Measurements from ENCODE around the gene OSGEP. TPM values are rescaled to one million over a fixed set of nuclear protein-coding genes. Genes with fewer than 3 reads are reported as not detected.

Gene OSGEP
- total RNA-seq, 2 experiments from 2014 or later, result 49.2 to 52.9 TPM

DNA sequence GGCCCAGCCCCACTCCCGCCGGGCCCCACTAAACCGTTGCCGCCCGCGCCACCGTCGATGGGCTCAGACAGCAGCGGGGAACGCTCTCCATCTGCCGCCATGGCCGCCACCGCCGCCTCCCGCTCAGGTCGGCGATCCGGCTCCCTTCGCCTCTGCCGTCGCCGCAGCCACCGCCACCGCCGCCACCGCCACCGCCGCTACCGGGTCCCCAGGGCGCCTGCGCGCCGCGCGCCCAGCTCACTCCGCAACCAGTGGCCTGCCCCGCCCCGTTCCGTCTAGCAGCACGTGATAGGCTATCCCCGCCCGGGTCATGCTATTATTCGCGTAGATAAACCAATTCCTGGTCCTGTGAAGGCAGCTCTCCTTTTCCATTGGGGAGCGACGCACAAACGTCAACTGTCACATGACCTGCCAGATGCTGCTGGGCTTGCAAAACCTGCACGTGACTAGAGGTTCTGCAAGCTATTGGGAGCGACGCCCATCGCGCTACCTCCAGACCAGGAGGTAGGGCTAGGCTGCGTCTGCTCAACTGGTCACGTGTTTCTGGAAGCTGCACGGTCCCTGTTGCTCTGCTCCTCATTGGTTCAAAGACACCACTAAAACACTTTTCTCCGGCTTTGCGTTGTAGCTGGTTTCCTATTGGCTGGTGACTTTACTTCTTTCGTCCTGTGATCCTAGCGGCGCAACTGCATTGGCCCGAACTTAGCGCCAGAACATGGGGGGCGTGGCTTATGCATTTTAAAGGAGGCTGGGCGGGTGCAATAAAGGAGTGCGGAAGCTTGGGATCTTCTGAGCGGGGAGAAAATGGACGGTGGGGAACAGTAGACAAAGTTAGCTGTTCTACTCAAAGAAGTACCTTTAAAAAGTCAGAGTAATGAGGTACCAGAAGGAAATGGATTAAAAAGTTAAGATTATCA lies 6.9 kb upstream of the OSGEP start, which contains the start of gene PIP4P1:
Gene PIP4P1, minus strand, starts transcription at position 210 of the 917 bp plus-strand sequence. Its CDS starts 109 bp downstream, at position 101.
- peaks cover 41% of the 10 kb centered on the region for H3K4me1 ChIP-seq (ENCODE audit: insufficient read depth, low read length)
- CTCF ChIA-PET, result interaction anchor here (0.8 to 2.0 kb wide), 3 partner anchors 46 to 230 kb away, joined by 3 to 7 read pairs (median 5); partner anchors contain the start of gene TTC5
- peak within 1 kb of the TSS; percentile 69 for H3K4me3 ChIP-seq (ENCODE audit: low read length)
- H3K27me3 Mint-ChIP-seq, result no peaks in the 10 kb centered on the region
- H3K4me1 Mint-ChIP-seq (ENCODE audit: low read depth), result peaks cover 26% of the 10 kb centered on the region
- peak; percentile 94 to 100 (median 97) for DNase-seq
- H3K36me3 ChIP-seq (ENCODE audit: insufficient read depth, low read length), result peaks cover 40% of the 10 kb centered on the region
- H3K36me3 Mint-ChIP-seq (ENCODE audit: low read depth), result peaks cover 31% of the 10 kb centered on the region
- intact Hi-C loops (cut with DNase I, micrococcal nuclease), result loop anchor here in 1 of 2 experiments (1.0 to 10.0 kb wide), 4 partner anchors 16 to 623 kb away; partner anchors contain the start of genes PARP2 and RNASE4
- H3K9me3 ChIP-seq (ENCODE audit: control insufficient read depth in 1 of 2, insufficient read depth in 1 of 2, low read length in 2 of 2), result no peaks in the 10 kb centered on the region
- H3K4me3 Mint-ChIP-seq, result peak within 1 kb of the TSS; percentile 95
- H3K27ac Mint-ChIP-seq, result peak within 1 kb of the TSS; percentile 87
- H3K9me3 Mint-ChIP-seq, result no peaks in the 10 kb centered on the region
- peak within 1 kb of the TSS; percentile 94 to 97 for H3K27ac ChIP-seq (ENCODE audit: low read depth in 1 of 2, low read length in 2 of 2)
- TF ChIP-seq, protein P1, sequence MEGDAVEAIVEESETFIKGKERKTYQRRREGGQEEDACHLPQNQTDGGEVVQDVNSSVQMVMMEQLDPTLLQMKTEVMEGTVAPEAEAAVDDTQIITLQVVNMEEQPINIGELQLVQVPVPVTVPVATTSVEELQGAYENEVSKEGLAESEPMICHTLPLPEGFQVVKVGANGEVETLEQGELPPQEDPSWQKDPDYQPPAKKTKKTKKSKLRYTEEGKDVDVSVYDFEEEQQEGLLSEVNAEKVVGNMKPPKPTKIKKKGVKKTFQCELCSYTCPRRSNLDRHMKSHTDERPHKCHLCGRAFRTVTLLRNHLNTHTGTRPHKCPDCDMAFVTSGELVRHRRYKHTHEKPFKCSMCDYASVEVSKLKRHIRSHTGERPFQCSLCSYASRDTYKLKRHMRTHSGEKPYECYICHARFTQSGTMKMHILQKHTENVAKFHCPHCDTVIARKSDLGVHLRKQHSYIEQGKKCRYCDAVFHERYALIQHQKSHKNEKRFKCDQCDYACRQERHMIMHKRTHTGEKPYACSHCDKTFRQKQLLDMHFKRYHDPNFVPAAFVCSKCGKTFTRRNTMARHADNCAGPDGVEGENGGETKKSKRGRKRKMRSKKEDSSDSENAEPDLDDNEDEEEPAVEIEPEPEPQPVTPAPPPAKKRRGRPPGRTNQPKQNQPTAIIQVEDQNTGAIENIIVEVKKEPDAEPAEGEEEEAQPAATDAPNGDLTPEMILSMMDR (IDR thresholded peaks at IDR 0.05), result no peak
- POLR2A ChIA-PET, result interaction anchor here (0.7 to 2.7 kb wide), 23 partner anchors 10 to 626 kb away, joined by 3 to 43 read pairs (median 6); partner anchors contain the start of genes PARP2, PNP, RNASE4 and TEP1
- no peaks in the 10 kb centered on the region for H3K27me3 ChIP-seq (ENCODE audit: control insufficient read depth in 1 of 2, insufficient read depth in 2 of 2, low read length in 2 of 2)
- peak; percentile 86 for ATAC-seq (ENCODE audit: poor library complexity)

DNA sequence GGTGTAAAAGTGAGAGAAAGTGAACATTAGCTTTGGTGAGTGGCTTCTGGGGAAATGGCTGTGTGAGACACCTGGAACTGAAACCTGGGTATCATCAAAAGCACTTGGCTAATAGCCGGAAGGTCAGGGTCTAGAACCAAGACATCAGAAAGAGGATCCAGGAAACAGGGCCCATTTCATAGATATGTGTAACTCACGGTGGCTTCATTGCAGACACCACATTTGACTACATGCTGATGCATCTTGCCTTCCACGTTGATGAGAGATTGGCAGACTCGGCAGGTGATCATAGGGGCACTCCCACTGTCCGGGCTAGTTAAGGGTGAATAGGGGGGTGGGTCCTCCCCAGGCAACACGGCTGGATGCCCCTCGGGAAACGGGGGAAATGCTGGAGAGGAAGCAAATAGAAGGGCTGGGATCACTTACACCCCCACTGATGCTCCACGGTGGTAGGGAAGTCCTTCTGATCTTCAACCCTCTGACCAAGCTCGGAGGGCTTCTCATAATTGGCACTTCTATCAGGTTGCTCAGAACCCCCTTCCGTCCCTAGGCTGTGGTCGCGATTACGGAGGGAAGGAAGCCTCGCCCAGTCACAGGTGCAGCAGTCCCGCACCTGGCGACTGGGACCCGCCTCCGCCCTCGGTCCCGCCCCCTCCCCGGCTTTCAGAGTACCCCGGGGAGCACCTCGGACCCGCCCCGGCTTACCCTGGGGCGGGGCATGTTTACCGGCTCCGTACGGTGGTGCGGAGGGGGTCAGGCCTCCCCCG lies 6.0 kb upstream of the OSGEP start:
- no peaks in the 10 kb centered on the region for H3K27me3 ChIP-seq (ENCODE audit: control insufficient read depth in 1 of 2, insufficient read depth in 2 of 2, low read length in 2 of 2)
- peak overlapping the region; percentile 87 for H3K27ac Mint-ChIP-seq
- H3K9me3 ChIP-seq (ENCODE audit: control insufficient read depth in 1 of 2, insufficient read depth in 1 of 2, low read length in 2 of 2), result no peaks in the 10 kb centered on the region
- H3K9me3 Mint-ChIP-seq, result no peaks in the 10 kb centered on the region
- peak overlapping the region; percentile 95 for H3K4me3 Mint-ChIP-seq
- H3K4me1 Mint-ChIP-seq (ENCODE audit: low read depth), result peaks cover 26% of the 10 kb centered on the region
- peaks cover 47% of the 10 kb centered on the region for H3K4me1 ChIP-seq (ENCODE audit: insufficient read depth, low read length)
- TF ChIP-seq, protein P1 (IDR thresholded peaks at IDR 0.05), result no peak
- POLR2A ChIA-PET, result interaction anchor here (0.8 to 2.7 kb wide), 18 partner anchors 11 to 409 kb away, joined by 3 to 43 read pairs (median 8); partner anchors contain the start of genes PARP2, PNP, RNASE4 and TEP1
- peak overlapping the region; percentile 94 to 97 for H3K27ac ChIP-seq (ENCODE audit: low read depth in 1 of 2, low read length in 2 of 2)
- ATAC-seq (ENCODE audit: poor library complexity), result peak; percentile 30
- CTCF ChIA-PET, result no interaction called here
- peaks cover 41% of the 10 kb centered on the region for H3K36me3 ChIP-seq (ENCODE audit: insufficient read depth, low read length)
- peak overlapping the region; percentile 69 for H3K4me3 ChIP-seq (ENCODE audit: low read length)
- intact Hi-C loops (cut with DNase I, micrococcal nuclease), result loop anchor here in 1 of 2 experiments (1.0 to 10.0 kb wide), 4 partner anchors 17 to 624 kb away; partner anchors contain the start of genes PARP2 and RNASE4
- H3K36me3 Mint-ChIP-seq (ENCODE audit: low read depth), result peaks cover 31% of the 10 kb centered on the region
- H3K27me3 Mint-ChIP-seq, result no peaks in the 10 kb centered on the region
- peak; percentile 42 to 86 (median 66) for DNase-seq

Data from CD4-positive, alpha-beta T cell (primary cell).